Activated T-cell treated with anti-CD3 and anti-CD28 coated beads, Interleukin-2, amount 50 U/mL, for 48 hours (primary cell): ENCODE measurements around the gene VSTM4.

ENCODE experiments used
- DNase-seq, 2 experiments: peaks; one replicate each; pipeline ENCODE4 v3.0.0-alpha.2; 2020

Gene VSTM4

DNA sequence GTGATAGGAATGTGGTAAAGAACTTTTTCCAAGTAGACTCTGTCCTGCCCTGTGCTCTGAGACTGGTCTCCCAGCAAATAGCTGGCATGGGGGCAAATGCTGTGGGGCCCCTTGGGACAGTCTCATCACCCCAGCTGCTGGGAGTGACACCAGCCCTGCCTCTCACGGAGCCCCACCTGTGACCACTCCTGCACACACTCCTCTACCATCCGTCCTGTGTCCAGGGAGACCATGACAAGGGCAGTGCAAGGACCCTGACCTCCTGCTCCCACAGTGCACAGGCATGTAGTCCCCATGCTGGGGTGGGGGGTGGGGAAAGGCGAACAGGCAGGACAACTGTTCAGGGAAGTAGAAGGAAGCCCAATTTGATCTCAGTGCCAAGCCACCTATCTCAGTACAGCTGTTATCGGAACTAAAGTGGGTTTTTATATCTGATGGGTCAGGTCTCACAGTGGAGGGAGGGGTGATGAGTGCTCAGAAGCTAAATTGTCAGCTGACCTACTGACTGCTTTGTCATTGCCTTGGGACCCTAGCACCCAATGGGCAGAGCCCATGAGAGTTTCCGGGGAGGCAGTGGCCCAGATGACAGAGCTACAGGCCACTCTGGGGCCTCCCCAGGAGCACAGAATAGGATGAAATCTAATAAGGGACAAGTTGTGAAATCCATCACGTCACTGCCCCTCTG is 24.5 kb downstream of the VSTM4 start:
- DNase-seq, result no peak

DNA sequence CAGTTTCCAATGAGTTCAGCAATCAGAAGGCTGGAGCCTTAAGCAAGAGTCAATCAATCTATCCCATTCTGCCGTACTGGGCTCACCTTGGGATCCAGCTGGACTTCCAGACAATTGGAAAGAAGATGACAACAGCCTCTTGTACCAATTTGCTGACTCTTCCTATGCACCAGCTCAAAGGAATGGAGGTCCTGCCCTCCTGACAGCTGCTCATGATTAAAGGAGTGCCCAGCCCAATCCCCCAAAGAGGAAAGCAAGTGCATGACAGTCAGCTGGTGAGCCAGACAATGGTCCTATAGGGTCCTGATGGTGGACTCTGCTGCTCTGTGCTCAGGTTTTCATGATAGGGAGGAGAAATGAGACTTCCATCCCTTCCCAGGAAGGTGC is 25.1 kb downstream of the VSTM4 start:
- DNase-seq, result no peak

DNA sequence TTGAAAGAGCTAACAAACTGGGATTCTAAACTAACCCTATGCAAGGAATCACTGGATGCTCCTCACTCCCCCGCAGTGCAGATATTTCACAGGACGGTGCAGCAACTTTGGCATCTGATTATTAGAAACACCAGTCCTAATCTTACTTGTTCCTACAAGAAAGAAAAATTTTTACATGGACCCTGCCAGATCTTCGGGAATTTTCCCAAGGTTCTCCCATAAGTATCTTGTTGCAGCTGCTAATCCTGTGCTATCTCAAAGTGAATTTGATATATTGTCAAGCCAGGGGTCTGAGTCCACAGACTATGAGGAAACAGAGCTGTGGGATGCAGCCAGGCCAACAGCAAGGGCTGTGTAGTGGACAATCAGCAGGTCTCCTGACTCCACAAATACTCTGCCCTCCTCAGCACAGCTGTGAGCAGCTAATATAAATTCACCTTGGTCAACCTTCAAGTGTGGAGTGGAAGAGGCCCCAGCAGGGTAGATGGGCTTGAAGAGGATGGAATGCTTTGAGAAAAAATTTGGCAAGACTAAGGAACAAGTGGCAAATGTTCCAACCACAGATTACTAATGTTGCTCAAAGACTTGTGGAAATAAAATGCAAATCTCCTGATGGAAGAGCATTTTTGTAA is 25.6 kb downstream of the VSTM4 start:
- peak in 1 of 2 experiments; percentile 7 for DNase-seq

DNA sequence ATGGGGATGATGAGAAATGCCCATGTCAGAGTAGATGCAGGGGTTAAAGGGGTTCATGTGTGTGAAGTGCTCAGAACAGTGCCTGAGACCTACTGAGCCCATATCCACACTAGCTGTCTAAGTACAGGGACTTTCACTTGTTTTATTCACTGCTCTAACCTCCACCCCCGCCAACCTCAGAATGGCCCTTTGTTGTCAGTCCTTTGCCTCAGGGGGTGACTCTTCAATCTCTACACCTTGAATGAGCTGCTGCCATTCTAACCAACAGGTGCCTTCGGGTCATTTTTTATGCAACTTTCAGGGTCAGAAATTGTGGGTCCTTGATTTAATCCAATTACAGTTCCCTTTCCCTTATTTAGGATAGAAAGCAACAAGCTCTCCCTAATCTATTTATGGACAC is 26.2 kb downstream of the VSTM4 start:
- DNase-seq, result no peak

GRCh38 chr10:49086889-49087288 is 28.4 kb downstream of the VSTM4 start:
- no peak for DNase-seq

- no peak for DNase-seq
Measured at GRCh38 chr10:49083261-49083660, 32.1 kb downstream of the VSTM4 start.

DNA sequence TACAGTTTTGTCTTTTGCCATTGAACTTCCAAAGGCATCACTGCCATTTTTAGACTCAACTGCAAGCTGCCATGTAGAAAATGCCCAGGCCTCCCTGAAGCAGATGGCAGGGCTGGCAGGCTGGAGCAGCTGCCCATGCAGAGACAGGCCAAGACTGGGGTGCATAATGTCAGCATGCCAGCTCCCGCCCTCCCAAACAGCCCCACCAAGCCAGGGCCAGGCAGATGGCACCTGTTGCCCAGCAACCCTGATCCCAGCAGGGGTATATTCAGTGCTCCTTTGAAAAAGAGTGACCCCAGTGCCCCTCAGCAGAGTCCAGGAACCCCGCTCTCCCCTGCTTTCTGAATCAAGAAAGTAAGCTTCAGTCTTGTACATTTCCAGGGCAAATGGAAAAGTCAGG is 32.6 kb downstream of the VSTM4 start:
- DNase-seq, result no peak

DNA sequence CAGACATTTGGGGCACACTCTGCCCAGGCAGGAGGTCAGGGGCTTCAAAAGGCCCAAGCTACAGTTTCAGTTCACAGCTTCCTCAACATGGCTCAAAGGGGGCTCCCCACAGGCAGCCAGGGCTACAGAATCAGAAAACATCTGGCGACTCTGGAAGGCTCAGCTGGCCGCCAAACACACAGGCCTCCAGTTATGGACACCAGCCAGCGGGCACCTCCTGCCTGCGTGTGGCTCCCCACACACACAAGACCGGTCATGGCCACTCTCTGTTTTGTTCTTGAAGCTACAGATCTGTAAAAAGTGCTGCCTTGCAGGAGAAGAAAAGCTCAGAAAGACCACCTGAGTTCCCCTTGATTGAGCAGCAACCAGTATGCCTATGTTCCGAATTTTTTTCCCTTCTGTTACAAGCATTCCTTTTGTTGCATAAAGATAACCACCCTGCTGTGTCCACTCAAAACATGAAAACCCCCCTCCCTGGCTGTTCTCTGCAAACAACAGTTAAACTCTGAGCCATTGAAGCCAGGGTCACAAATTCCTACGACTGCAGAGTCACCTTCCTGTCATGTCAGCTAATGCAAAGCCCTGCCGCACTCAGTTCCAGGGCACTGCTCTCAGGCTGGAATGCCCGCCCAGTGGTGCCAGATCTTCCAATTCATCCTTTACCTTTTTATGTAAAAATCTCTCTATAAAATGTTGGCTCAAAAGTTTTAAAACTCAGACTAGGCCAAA is 33.6 kb downstream of the VSTM4 start:
- no peak for DNase-seq

GRCh38 chr10:49080965-49081364 is 34.4 kb downstream of the VSTM4 start:
- DNase-seq, result no peak

DNA sequence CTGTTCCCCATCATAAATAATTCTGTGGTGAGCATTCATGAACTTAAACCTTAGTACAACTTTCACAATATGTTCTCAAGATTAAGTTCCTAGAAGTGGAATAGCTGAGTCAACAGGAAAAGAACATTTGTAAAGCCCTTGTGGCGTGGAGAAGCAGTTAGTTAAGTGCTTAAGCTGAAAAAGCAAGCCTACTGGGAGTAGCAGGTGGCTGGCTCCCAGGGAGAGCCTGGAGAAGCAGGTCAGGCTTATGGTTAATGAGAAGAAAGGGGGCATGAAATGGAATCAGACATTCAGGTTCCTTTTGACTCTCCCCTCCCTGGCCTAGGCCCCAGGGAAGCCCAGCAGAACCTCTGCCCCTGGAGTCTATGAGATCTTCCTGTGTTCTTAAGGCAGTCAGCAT is 35.3 kb downstream of the VSTM4 start:
- peak; percentile 28 to 33 for DNase-seq

DNA sequence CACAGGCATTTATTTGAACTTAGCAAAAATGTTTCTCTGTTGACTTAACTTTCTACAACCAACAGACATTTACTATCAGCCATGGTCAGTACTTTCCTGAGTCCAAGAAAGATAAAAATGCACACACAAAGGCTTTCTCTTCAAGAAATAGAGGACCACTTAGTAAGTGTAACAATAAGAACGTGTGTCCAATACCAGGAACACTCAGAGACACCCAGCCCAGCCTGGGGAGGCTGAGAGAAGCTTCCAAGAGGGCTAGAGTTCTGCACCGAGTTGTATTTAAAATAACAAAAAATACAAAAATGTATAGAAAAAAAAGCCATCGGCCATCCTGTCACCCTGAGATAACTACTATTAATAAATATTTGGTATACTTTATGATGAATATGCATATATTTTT is 35.8 kb downstream of the VSTM4 start:
- DNase-seq, result no peak

DNA sequence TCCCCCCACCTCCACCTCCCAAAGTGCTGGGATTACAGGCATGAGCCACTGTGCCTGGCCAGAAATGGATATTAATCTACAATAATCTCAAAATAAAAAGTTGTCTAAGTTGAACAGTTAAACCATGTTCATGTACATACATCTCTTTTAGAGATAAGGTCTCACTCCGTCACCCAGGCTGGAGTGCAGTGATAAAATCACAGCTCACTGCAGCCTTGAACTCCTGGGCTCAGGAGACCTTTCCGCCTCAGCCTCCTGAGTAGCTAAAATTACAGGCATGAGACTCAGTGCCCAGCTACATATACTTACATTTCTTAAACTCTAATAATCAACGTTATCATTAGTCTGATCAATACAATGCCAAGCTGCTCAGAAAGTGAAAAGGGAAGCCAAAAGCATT is 36.2 kb downstream of the VSTM4 start:
- DNase-seq, result no peak

DNA sequence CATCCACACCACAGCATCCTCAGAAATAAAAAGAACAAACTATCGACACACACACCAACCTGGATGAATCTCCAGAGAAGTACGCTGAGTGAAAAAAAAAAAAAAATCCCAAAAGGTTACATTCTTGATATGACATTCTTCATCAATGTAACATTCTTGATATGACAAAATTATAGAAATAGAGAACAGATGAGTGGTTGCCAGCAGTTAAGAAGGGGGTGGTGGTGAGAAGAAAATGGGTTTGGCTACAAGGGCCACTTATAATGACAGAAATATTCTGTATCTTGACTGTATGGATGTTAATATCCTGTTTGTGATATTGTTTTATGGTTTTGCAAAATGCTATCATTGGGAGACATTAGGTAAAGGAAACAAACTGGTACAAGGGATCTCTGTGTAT is 36.9 kb downstream of the VSTM4 start:
- no peak for DNase-seq

GRCh38 chr10:49076741-49077521 is 38.4 kb downstream of the VSTM4 start:
- DNase-seq, result peak; percentile 36 to 45

DNA sequence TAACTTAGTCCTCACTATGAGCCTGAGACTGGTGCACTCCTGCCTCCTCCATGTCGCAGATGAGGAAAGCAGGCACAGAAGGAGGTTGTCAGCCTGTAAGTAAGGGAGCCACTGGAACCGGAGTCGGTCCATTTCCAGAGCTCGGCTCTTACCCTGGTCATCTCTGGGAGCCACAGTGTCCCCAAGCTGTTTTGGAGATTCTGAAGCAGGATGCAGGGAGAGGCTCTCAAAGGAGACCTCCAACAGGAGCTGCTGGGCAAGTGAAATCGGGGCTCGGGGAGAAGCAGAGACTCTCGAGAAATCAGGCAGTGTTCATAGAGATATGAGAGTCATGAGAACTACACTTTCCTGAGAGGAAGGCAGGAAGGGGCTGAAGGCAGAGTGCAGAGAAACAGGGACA is 39.0 kb downstream of the VSTM4 start:
- DNase-seq, result no peak

DNA sequence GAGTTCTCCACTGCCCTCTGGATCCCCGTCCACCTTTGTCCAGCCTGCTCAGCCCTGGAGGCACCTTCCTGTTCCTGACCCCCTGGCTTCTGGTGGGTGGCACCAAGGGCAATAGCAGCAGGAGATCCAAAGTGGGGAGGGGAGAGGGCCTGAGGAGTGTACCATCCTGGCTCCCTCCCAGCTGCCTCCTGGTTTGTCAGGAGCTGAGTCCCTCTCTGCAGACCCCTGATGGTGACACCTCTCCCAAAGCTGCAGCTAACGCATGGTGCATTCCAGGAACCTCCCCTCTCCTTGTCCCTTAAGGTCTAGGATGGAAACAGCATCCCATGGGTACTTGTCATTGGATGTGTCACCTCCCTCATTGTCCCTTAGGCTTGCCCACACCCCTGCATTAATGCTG is 39.6 kb downstream of the VSTM4 start:
- DNase-seq, result no peak

GRCh38 chr10:49074836-49075682 is 40.3 kb downstream of the VSTM4 start:
- DNase-seq, result no peak

- no peak for DNase-seq
Measured at GRCh38 chr10:49072166-49072885, 43.0 kb downstream of the VSTM4 start.

DNA sequence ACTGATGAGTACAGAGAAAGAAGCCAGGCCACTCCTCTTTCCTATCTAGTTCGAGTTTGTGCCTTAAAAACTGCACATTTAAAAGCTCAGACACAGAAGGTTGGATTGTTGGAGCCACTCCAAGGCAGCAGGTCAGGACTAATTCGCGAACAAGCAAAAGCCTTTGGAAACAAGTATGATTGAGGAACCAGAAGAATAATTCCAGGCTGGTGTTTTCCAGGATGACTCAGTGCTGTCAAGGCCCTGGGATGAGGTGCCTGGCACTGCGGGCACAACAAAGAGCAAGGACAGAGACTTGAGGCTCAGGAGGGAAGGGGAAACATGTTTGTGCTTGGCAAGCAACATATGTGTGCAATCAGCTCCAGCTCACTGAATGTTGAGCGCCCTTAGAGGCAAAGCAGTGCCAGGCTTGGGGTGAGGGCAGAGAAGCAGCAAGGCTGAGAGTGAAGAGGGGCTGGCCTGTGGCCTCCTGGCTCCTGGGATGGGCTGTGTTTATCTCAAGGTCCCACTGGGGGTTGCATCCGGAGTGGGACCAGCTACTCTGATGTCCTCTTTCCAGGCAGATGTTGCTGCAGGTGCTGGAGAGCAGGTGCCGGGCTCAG is 44.1 kb downstream of the VSTM4 start:
- no peak for DNase-seq

DNA sequence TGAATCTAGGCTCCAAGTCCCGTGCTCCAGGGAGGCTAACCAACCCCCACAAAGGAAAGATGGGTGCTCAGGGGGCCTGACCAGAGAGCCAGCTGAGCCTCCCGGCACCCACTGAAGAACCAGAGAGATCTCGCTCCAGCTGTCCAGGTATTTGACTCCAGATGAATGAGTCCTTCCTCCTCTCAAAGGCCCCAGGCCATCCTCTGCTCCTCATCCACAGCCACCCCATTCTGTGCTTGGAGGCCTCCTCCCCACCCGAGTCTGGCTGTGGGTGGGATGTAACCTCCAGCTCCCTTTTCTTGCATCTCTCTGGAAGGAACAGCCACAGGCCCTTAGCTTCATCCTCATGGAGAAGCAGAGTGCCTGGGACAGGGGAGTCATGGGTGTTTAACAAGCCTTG is 44.6 kb downstream of the VSTM4 start:
- no peak for DNase-seq

DNA sequence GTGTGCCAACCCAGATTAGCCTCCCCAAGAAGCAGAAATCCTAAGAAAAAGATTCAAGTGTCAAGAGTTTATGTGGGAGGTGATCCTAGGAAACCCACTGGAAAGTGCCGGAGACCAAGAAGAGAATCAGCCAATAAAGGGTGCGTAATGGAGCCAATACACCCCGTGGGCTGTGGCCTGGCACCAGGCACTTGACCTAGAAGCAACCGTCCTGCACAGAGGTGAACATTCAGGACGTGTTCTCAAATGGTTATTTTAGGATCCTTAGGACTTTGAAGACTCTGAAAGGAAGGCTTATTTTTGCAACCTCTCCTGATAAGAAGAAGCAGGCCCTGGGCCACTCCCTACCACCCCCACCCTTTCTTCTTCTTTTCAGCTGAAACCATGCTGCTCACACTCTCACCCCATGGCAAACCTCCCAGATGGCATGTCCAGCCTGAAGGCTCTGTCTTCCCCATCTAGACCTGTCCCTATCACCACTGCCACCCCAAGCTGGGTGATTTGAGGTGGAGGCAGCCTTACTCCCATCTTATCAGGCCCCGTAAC is 46.6 kb downstream of the VSTM4 start:
- DNase-seq, result no peak
